ENCODE measurements around the gene ANO2.

The ANO2 gene

GRCh38 chr12:5945071-5946008, at the start of gene ANO2:
TSS of gene ANO2 (minus strand) at chr12:5945259. CDS start at chr12:5945217, 42 bp downstream.
- no peak for FAIRE-seq

GRCh38 chr12:5989621-5990020, 44.6 kb upstream of the ANO2 start:
- FAIRE-seq: no peak

GRCh38 chr12:5988659-5989116, 43.6 kb upstream of the ANO2 start:
- FAIRE-seq: no peak

- FAIRE-seq: no peak
Observed at GRCh38 chr12:5988088-5988487, 43.0 kb upstream of the ANO2 start.

- FAIRE-seq: no peak
Observed at GRCh38 chr12:5987573-5987972, 42.5 kb upstream of the ANO2 start.

GRCh38 chr12:5985471-5985870, 40.4 kb upstream of the ANO2 start:
- FAIRE-seq: no peak

- no peak for FAIRE-seq
Observed at GRCh38 chr12:5984873-5985272, 39.8 kb upstream of the ANO2 start.

- FAIRE-seq: no peak
Observed at GRCh38 chr12:5982106-5982505, 37.0 kb upstream of the ANO2 start.

GRCh38 chr12:5977556-5977955, 32.5 kb upstream of the ANO2 start:
- FAIRE-seq: no peak

- FAIRE-seq: no peak
Observed at GRCh38 chr12:5976711-5977110, 31.7 kb upstream of the ANO2 start.

- no peak for FAIRE-seq
Observed at GRCh38 chr12:5976196-5976595, 31.1 kb upstream of the ANO2 start.

GRCh38 chr12:5973461-5974115, 28.5 kb upstream of the ANO2 start:
- FAIRE-seq: no peak

- FAIRE-seq: no peak
Observed at GRCh38 chr12:5972387-5972786, 27.3 kb upstream of the ANO2 start.

- no peak for FAIRE-seq
Observed at GRCh38 chr12:5971194-5971850, 26.3 kb upstream of the ANO2 start.

GRCh38 chr12:5969974-5970690, 25.1 kb upstream of the ANO2 start:
- no peak for FAIRE-seq

GRCh38 chr12:5969156-5969973, 24.3 kb upstream of the ANO2 start:
- FAIRE-seq: no peak

- no peak for FAIRE-seq
Observed at GRCh38 chr12:5967645-5968415, 22.8 kb upstream of the ANO2 start.

GRCh38 chr12:5966486-5967095, 21.5 kb upstream of the ANO2 start:
- no peak for FAIRE-seq

GRCh38 chr12:5965950-5966383, 20.9 kb upstream of the ANO2 start:
- FAIRE-seq: no peak
